IMR-90 (cell line): ENCODE results near the gene DAP3.

Experiments used
- ELK1 ChIP-seq: fragments of 150-350 bp; IDR thresholded peaks from 2 replicates; pipeline ENCODE4 v1.6.1; 2016; ENCODE audit warnings: low read depth, mild to moderate bottlenecking, low read length, moderate library complexity, borderline replicate concordance
- MAZ ChIP-seq: IDR thresholded peaks from 2 replicates; pipeline ENCODE4 v1.6.1; 2012; ENCODE audit warnings: low read depth, mild to moderate bottlenecking, low read length, improper control_type of control experiment, moderate library complexity, borderline replicate concordance
- POLR2A ChIP-seq: IDR thresholded peaks from 2 replicates; pipeline ENCODE4 v1.6.1; 2012; ENCODE audit warnings: mild to moderate bottlenecking, low read depth, low read length

- TF ChIP-seq POLR2A (no peak), MAZ (no peak), ELK1 (no peak)
Measured at GRCh38 chr1:155740995-155741394, 52.1 kb downstream of the DAP3 start.
